Activated naive CD4-positive, alpha-beta T cell treated with anti-CD3 and anti-CD28 coated beads, Interleukin-2, amount 50 U/mL, for 16 hours (primary cell): ENCODE measurements around the gene CFAP119.
"Not testable (repeated sequence)": the region's sequence is repeated elsewhere in the genome, so short reads cannot be mapped to it uniquely, and the experiment has no call there.

Source experiments
- DNase-seq: peaks from one replicate; pipeline ENCODE4 v3.0.0-alpha.2; 2020

The CFAP119 gene

DNA sequence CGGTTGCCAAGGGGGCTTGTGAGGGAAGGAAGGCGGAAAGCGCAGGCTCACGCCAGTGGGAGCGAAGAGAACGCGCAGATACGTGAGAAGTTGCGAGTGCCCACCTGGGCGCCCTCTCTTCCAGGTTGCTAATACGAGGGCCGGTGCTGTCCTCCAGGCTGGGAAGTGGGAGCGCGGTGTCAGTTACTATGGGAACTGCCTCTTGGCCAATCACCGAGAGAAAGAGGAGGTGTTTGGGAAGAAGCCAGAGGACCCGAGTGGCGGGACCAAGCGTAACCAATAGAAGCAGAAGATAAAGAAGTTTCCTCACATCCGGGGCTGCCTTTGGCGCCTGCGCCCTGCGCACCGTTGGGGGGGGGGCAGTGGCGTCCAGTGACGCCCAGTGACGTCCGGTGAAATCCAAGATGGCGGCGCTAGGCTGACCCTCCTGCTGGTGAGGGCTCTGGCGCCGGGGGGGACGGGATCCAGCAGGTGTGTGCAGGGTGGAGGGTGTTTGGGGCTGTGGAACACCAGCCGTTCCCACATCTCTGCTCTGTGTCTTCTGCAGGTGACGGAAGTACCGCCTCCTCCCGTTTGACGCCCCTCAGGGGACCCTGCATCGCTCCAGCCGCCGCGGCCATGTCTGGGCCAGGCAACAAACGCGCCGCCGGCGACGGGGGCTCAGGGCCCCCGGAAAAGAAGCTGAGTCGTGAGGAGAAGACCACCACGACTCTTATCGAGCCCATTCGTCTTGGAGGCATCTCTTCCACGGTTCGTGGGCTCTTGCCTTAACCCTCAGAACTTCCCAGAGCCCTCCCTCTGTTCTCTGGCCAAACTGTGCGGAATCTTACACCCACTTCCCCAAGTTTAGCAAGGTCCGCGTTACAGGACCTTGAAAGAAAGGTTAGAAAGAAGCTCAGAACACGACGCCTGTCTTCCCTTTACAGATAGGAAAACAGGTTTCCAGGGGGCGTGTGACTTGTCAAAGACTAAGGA, at the start of gene CFAP119, which contains the start of gene RNF40:
Gene CFAP119 (minus strand): TSS at position 135 of the 975 bp plus-strand sequence. CDS start 314 bp downstream, outside the sequence.
Gene RNF40 (plus strand): TSS at position 395 of the 975 bp plus-strand sequence. CDS start 224 bp downstream, at position 619.
- DNase-seq = peak; percentile 88

DNA sequence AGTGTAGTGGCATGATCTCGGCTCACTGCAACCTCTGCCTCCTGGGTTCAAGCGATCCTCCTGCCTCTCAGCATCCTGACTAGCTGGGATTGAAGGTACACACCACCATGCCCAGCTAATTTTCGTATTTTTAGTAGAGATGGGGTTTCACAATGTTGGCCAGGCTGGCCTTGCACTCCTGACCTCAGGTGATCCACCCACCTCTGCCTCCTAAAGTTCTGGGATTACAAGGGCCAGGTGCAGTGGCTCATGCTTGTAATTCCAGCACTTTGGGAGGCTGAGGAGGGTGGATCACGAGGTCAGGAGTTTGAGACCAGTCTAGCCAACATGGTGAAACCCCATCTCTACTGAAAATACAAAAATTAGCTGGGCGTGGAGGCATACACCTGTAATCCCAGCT, 47.8 kb upstream of the CFAP119 start:
- not testable (repeated sequence) for DNase-seq

DNA sequence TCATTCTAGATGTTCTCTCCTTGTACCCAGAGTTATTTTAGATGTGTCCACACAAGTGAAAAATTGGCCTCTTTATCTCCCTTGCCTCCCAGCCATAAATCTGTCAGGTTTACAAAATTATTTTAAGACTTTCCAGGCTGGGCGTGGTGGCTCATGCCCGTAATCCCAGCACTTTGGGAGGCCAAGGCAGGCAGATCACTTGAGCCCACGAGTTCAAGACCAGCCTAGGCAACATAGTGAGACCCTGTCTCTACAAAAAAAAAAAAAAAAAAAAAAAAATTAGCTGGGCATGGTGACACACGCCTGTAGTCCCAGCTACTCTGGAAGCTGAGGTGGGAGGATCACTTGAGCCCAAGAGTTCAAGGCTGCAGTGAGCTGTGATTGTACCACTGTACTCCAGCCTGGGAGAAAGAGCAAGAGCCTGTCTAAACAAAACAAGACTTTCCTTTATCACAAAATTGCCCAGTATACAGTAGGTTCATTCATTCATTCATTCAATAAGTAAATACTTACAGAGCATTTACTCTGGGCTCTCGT, 47.1 kb upstream of the CFAP119 start:
- DNase-seq = not testable (repeated sequence)

- no peak for DNase-seq
Measured at GRCh38 chr16:30808146-30808545, 46.3 kb upstream of the CFAP119 start.

DNA sequence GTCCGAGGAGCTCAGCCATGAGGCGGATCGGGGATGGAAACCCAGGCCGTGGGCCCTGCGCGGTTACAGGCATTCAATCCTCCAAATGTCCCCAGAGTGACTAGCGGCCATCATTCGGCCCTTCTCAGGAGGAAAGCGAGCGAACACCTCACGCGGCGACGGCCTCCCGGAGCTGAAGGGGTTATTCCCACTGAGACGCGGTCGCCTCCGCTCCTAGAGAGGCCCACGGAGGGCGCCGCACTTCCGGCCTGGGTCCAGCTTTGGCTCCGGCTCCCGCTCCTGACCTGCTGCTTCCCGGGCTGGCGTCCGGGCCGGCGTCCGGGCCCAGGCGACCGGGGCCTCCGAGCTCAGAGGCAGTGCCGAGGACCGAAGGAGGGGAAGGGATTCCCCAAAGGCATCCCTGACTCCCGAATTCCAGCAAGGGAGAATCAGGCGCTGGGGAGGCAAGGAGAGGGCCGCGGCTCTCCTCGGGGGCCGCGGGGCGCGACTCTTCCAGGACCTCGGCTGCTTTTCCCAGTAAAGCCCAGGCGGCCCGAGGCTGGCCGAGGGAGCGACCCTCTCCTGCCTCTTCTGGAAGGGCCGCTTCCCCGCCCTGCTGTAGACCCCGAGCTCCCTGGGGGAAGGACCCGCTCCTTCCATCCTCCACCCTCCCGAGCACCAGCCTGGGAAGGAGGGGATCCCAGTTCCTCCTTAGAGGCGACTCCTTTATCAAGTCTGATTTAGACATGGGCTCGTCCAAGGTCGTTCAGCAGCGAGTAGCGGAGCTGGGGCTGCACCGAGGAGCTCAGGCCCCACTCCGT, 43.7 kb upstream of the CFAP119 start:
- peak; percentile 66 for DNase-seq

- DNase-seq = peak; percentile 26
Measured at GRCh38 chr16:30805056-30805369, 43.2 kb upstream of the CFAP119 start.

DNA sequence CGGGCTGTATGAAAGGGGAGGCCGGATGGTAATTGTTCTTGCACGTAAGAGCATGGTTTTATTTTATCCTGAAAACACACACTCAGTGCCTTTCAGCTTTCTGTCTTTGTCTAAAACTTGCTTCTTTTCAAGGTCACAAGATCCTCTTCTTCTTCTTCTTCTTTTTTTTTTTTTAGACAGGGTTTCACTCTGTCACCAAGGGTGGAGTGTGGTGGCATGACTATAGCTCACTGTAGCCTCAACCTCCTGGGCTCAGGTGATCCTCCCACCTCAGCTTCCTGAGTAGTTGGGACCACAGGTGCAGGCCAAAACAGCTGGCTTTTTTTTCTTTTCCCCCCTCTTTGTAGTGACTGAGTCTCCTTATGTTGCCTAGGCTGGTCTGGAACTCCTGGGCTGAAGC, 41.1 kb upstream of the CFAP119 start:
- DNase-seq = no peak

- no peak for DNase-seq
Measured at GRCh38 chr16:30797670-30798309, 35.9 kb upstream of the CFAP119 start.

GRCh38 chr16:30794634-30795033, 32.8 kb upstream of the CFAP119 start:
- no peak for DNase-seq

DNA sequence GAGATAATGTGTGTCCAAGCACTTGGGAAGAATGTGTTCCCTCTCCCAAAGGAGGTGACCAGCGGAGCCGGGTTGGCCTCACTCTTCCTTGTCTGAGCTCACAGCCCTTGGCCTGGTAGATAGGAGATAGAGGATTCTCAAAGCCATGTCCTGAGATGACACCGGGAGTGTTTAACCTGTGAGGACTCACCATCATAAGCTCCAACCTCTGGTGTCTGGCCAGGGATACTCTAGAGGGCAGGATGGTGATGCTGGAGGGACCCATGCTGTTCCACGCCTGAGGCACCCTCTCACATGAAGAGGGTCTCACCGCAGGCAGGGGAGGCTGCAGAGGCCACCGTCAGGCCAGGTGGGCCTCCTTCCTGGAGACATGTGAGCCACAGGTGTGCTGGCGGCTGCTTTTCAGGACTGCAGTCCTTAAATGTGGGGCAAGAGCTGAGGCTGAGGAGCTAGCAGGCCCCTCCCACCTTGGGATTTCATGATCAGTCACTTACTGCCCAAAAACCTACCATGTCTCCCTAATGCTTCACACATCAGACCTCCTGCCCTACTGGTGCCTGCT, 31.7 kb upstream of the CFAP119 start:
- DNase-seq = no peak

- DNase-seq = no peak
Measured at GRCh38 chr16:30787613-30788378, 25.9 kb upstream of the CFAP119 start.

DNA sequence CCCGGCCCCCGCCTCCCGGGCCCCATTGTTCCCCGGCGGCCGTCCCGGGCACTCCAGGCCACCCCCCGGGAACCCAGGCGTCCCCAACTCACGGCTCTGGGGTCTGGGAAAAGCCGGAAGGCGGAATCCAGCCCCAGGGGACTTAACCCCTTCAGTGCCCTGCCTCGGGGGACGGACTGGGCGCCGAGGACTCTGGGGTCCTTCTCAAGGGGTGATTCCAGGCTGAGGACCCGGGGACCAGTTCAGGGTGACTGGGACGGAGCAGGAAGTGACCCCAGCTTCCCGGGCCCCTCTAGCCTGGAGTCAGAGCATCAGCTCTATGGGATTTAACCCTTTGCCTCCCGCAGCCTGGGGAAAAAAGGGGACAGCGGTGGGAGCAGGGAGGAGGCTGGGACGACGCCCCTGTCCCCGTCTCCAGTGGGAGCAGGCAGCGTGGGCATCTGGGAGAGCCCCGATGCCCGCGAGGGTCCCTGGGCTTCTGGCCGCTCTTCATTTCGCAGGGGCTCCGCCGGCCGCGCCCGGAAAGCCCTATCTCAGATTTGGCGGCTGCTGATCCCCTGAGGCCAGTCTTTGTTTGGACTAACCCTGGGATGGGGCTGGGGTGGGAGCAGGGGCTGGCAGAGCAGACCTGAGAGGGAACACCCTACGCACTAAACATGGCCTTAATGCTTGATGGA, 25.2 kb upstream of the CFAP119 start, which contains the start of gene ZNF629:
Gene ZNF629 (minus strand): TSS at position 270 of the 677 bp plus-strand sequence. CDS start 2,723 bp downstream, outside the sequence.
- DNase-seq = peak; percentile 45

- no peak for DNase-seq
Measured at GRCh38 chr16:30786115-30786935, 24.5 kb upstream of the CFAP119 start.

GRCh38 chr16:30785126-30786106, 23.6 kb upstream of the CFAP119 start:
- no peak for DNase-seq

DNA sequence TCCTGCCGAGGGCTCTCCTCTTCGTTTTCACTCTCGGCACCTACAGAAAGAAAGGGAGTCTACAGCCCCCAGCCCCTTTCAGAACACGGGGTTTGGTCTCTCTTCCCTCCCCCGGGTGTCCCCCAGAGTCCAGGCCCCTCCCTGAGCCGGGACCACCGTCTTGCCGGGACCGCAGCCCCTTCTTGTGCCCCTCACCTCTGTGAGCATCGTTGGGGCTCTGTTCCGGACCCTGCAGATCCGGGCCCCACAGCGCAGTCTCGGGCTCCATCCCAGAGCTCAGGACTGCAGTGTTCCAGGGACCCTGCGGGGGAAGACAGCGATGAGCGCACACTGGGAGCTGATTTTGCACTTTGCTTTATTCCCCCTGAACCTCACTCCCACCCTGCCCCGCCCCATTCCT, 22.4 kb upstream of the CFAP119 start:
- DNase-seq = no peak

DNA sequence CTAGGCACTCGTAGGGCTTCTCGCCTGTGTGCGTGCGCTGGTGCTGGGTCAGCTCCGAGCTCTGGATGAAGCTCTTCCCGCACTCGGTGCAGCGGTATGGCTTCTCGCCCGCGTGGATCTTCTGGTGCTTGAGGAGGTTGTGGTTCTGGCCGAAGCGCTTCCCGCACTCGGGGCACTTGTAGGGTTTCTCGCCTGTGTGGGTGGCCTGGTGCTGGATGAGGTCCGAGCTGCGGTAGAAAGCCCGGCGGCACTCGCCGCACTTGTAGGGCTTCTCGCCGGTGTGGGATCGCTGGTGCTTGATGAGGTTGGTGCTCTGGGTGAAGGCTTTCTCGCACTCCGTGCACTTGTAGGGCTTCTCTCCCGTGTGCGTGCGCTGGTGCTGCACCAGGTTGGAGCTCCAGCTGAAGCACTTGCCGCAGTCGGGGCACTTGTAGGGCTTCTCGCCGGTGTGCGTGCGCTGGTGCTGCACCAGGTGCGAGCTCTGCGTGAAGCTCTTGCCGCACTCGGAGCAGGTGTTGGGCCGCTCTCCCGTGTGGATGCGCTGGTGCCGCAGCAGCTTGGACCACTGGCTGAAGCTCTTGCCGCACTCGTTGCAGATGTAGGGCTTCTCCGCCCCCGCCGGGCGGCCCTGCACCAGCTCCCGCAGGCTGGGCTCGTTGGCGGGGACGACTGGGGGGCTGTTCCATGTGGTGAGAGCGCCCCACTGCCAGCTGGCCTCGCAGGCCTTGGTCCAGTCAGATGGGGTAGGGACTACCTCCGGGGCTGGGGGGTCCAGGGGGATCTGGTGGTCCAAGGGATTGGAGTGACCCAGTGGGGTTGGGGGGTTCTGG, 21.6 kb upstream of the CFAP119 start:
- no peak for DNase-seq

GRCh38 chr16:30782486-30783279, 20.8 kb upstream of the CFAP119 start:
- no peak for DNase-seq
